ENCODE results near the gene FSHR. TPM values are rescaled to one million over a fixed set of nuclear protein-coding genes. Genes with fewer than 3 reads are reported as not detected.

The FSHR gene
- total and polyA plus RNA-seq, 2 of the 4 experiments (the other 2 are of a cell fraction), result not detected

- BruUV-seq (replicated peaks), result no TSS peak
- no peak overlapping the region for H3K27ac ChIP-seq (ENCODE audit: insufficient read depth, low read length)
- H2BK15ac ChIP-seq (ENCODE audit: low read depth, low read length), result no peak overlapping the region
- H3K27me3 ChIP-seq (ENCODE audit: control insufficient read depth, insufficient read depth, low read length), result no peaks in the 10 kb centered on the region
- no peak for DNase-seq
- H2AK5ac ChIP-seq (ENCODE audit: low read depth, low read length), result no peak overlapping the region
- no peak overlapping the region for H3K56ac ChIP-seq (ENCODE audit: extremely low read depth, insufficient read depth, low read length)
- no peaks in the 10 kb centered on the region for H3K79me1 ChIP-seq (ENCODE audit: low read depth in 1 of 2, low read length in 2 of 2)
- dilution Hi-C loops (cut with HindIII; ENCODE audit: low sequenced_read_pairs, unreplicated experiment), result no loop called here
- H2BK120ac ChIP-seq (ENCODE audit: low read depth, low read length), result no peak overlapping the region
- no peak overlapping the region for H2BK20ac ChIP-seq (ENCODE audit: low read depth, low read length)
- H3K4me2 ChIP-seq (ENCODE audit: low read depth, low read length), result no peak overlapping the region
- no peak overlapping the region for H2AFZ ChIP-seq (replicated peaks; ENCODE audit: low read length, poor library complexity)
- no peak overlapping the region for H2AK9ac ChIP-seq (replicated peaks; ENCODE audit: low read depth, low read length, poor library complexity)
- in situ Hi-C loops (cut with MboI; ENCODE audit: low sequenced_read_pairs), result no loop called here
- intact Hi-C loops (cut with micrococcal nuclease), result no loop called here
- no peak overlapping the region for H3K9ac ChIP-seq (ENCODE audit: low read depth, low read length)
- no peaks in the 10 kb centered on the region for H4K20me1 ChIP-seq (ENCODE audit: insufficient read depth, low read length)
- H3K14ac ChIP-seq (replicated peaks; ENCODE audit: low read depth, low read length), result no peak overlapping the region
- POLR2A ChIA-PET (ENCODE audit: unreplicated experiment), result no interaction called here
- H3K4ac ChIP-seq (ENCODE audit: low read depth, low read length), result no peak overlapping the region
- no peak overlapping the region for H4K8ac ChIP-seq (ENCODE audit: low read depth in 2 of 2, low read length in 2 of 2)
- no peak overlapping the region for H3K4me3 ChIP-seq (ENCODE audit: insufficient read depth, low read depth, low read length)
- H4K91ac ChIP-seq (ENCODE audit: insufficient read depth, low read depth, low read length), result no peak overlapping the region
- CTCF ChIA-PET, result no interaction called here
- H3K9me3 ChIP-seq (ENCODE audit: control insufficient read depth, insufficient read depth, low read length), result no peaks in the 10 kb centered on the region
- H3K4me1 ChIP-seq (ENCODE audit: control insufficient read depth, insufficient read depth, low read length), result no peaks in the 10 kb centered on the region
- ATAC-seq (ENCODE audit: low read depth), result no peak
- H3K23ac ChIP-seq (ENCODE audit: low read depth, low read length), result no peak overlapping the region
- H3K18ac ChIP-seq (ENCODE audit: low read depth, low read length), result no peak overlapping the region
- no peak overlapping the region for H2BK5ac ChIP-seq (ENCODE audit: low read depth, low read length, poor library complexity, severe bottlenecking)
- no peaks in the 10 kb centered on the region for H3K36me3 ChIP-seq (ENCODE audit: control insufficient read depth, insufficient read depth, low read length)
- H3K9me1 ChIP-seq (ENCODE audit: insufficient read depth, low read length), result no peaks in the 10 kb centered on the region
- TF ChIP-seq MXI1 (IDR thresholded peaks at IDR 0.05; ENCODE audit: borderline replicate concordance, low read depth, low read length), result no peak
- no peak for TF ChIP-seq FOS (IDR thresholded peaks at IDR 0.05; ENCODE audit: low read depth, low read length)
- no peak for TF ChIP-seq CHD1 (IDR thresholded peaks at IDR 0.05; ENCODE audit: low read depth, low read length)
- no peak for TF ChIP-seq ELK1 (IDR thresholded peaks at IDR 0.05; ENCODE audit: borderline replicate concordance, low read depth, low read length)
- no peak for TF ChIP-seq USF2 (IDR thresholded peaks at IDR 0.05; ENCODE audit: low read depth, low read length)
- no peak for TF ChIP-seq SMC3 (IDR thresholded peaks at IDR 0.05; ENCODE audit: low read depth, low read length)
- no peak for TF ChIP-seq POLR2A (IDR thresholded peaks at IDR 0.05; ENCODE audit: low read depth, low read length)
- no peak for TF ChIP-seq BHLHE40 (IDR thresholded peaks at IDR 0.05; ENCODE audit: low read depth, low read length)
- no peak for TF ChIP-seq CEBPB (IDR thresholded peaks at IDR 0.05; ENCODE audit: low read depth, low read length)
- no peak for TF ChIP-seq RAD21 (IDR thresholded peaks at IDR 0.05; ENCODE audit: low read length)
- TF ChIP-seq RCOR1 (IDR thresholded peaks at IDR 0.05; ENCODE audit: insufficient replicate concordance, low read length), result no peak
- no peak for TF ChIP-seq MAFK (IDR thresholded peaks at IDR 0.05; ENCODE audit: low read depth, low read length)
- TF ChIP-seq RFX5 (IDR thresholded peaks at IDR 0.05; ENCODE audit: low read depth, low read length), result no peak
- TF ChIP-seq CTCF (conservative IDR thresholded peaks at IDR 0.05; ENCODE audit: low read depth, low read length), result no peak
- no peak for TF ChIP-seq MAZ (IDR thresholded peaks at IDR 0.05; ENCODE audit: borderline replicate concordance, low read depth, low read length)
- TF ChIP-seq NFE2L2 (IDR thresholded peaks at IDR 0.05; ENCODE audit: low read depth, low read length), result no peak
- H4K5ac ChIP-seq (ENCODE audit: low read depth, low read length), result no peak overlapping the region
These were observed 85.7 kb downstream of the FSHR start for GRCh38 chr2:49068613-49069012.

Measured in IMR-90 (cell line).